NAMALWA (cell line): ENCODE results near the gene CUBN.

Source experiments
- DNase-seq: peaks from one replicate; pipeline ENCODE4 v3.0.0-alpha.2; 2015; ENCODE audit warnings: low spot score

CUBN gene

GRCh38 chr10:16787361-16787791 is 342.2 kb downstream of the CUBN start:
- DNase-seq, result no peak

GRCh38 chr10:16780338-16780880 is 349.2 kb downstream of the CUBN start:
- no peak for DNase-seq

- DNase-seq, result peak; percentile 8
Observed at GRCh38 chr10:16779384-16779915, 350.2 kb downstream of the CUBN start.

- DNase-seq, result peak; percentile 67
Observed at GRCh38 chr10:16777473-16778370, 351.9 kb downstream of the CUBN start.

- DNase-seq, result no peak
Observed at GRCh38 chr10:16776896-16777295, 352.7 kb downstream of the CUBN start.
